Upper lobe of right lung (tissue), 1 donor: Measurements from ENCODE around the gene RBM5. TPM values are rescaled to one million over a fixed set of nuclear protein-coding genes. Genes with fewer than 3 reads are reported as not detected.

ENCODE experiments used
- ATAC-seq: fragments of 200-7000 bp; cut with Tn5 transposase; one replicate; pipeline ENCODE4 v1.9.1; 2020; ENCODE audit warnings: mild to moderate bottlenecking, moderate library complexity
- DNase-seq: peaks from one replicate; pipeline ENCODE4 v3.0.0-alpha.2; 2020
- H3K27ac ChIP-seq: fragments of 200-600 bp; one replicate; pipeline ENCODE4 v1.8.0; 2022
- H3K27me3 ChIP-seq: fragments of 200-600 bp; one replicate; pipeline ENCODE4 v1.8.0; 2022; ENCODE audit warnings: mild to moderate bottlenecking
- H3K36me3 ChIP-seq: fragments of 200-600 bp; one replicate; pipeline ENCODE4 v1.8.0; 2022
- H3K4me1 ChIP-seq: fragments of 200-600 bp; one replicate; pipeline ENCODE4 v1.8.0; 2022
- H3K4me3 ChIP-seq: fragments of 200-600 bp; one replicate; pipeline ENCODE4 v1.8.0; 2022; ENCODE audit warnings: mild to moderate bottlenecking
- H3K9me3 ChIP-seq: fragments of 200-600 bp; one replicate; pipeline ENCODE4 v1.8.0; 2022
- intact Hi-C: fragments of 100-400 bp; cut with DNase I; formaldehyde crosslinking; loops from one replicate; pipeline ENCODE4 v1.11.0; 2022
- total RNA-seq: library from RNA; stranded (reverse); fragmentation: NEBNext Ultra II Directional; extraction: Animal tissue kit (Norgen Biotek cat#: 25700); gene quantifications from one replicate; pipeline ENCODE4 v1.2.1, GENCODE V29; 2021
- TF ChIP-seq, protein P1 (sequence below): fragments of 200-600 bp; IDR thresholded peaks from one replicate; pipeline ENCODE4 v1.8.0; 2022; ENCODE audit warnings: antibody characterized with exemption
- donor health status: DM: no; HTN: yes; CAD: no; lungs with severe emphysema.

Gene RBM5
- total RNA-seq, 1 donor from 2014 or later: 161 TPM

- ATAC-seq (no peak), DNase-seq (no peak)
- TF ChIP-seq, protein P1, sequence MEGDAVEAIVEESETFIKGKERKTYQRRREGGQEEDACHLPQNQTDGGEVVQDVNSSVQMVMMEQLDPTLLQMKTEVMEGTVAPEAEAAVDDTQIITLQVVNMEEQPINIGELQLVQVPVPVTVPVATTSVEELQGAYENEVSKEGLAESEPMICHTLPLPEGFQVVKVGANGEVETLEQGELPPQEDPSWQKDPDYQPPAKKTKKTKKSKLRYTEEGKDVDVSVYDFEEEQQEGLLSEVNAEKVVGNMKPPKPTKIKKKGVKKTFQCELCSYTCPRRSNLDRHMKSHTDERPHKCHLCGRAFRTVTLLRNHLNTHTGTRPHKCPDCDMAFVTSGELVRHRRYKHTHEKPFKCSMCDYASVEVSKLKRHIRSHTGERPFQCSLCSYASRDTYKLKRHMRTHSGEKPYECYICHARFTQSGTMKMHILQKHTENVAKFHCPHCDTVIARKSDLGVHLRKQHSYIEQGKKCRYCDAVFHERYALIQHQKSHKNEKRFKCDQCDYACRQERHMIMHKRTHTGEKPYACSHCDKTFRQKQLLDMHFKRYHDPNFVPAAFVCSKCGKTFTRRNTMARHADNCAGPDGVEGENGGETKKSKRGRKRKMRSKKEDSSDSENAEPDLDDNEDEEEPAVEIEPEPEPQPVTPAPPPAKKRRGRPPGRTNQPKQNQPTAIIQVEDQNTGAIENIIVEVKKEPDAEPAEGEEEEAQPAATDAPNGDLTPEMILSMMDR: no peak
- intact Hi-C loops: no loop called here
- H3K27me3 ChIP-seq: no peaks in the 10 kb centered on the region
- H3K9me3 ChIP-seq: no peaks in the 10 kb centered on the region
- no peaks in the 10 kb centered on the region for H3K36me3 ChIP-seq
- no peak overlapping the region for H3K27ac ChIP-seq
- peaks cover 9% of the 10 kb centered on the region for H3K4me1 ChIP-seq
- no peak overlapping the region for H3K4me3 ChIP-seq
Measured at GRCh38 chr3:50140990-50141389, 52.3 kb downstream of the RBM5 start.

DNA sequence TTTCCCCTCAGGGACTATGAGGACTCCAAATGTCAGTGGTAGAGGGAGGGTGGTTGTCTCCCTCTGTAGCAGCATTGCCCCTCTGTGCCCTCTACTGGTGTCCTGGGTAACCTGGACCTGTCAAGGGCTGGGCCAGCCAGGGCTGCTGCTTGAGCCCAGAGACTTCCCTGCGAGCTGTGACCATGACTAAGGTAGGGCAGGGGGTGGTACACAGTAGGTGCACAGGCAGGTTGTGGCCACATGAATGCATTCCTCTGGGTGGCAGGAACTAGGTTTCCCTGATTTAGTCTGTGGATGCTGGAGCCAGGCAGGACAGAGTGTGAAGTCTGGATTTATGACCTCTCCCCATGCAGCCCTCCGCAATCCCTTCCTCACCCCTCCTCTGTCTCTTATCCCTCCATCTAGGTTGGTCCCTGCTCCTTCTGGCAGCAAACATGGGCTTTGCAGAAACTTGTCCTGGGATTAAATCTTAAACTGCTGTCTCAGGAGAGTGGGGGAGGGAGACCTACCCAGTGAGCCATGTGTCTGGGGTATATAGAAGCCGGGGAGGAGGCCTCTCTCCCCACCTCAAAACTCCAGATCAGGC is 57.7 kb downstream of the RBM5 start:
- DNase-seq: no peak
- TF ChIP-seq, protein P1: no peak
- ATAC-seq: no peak
- no peaks in the 10 kb centered on the region for H3K27me3 ChIP-seq
- H3K4me1 ChIP-seq: no peaks in the 10 kb centered on the region
- no peak overlapping the region for H3K4me3 ChIP-seq
- intact Hi-C loops: no loop called here
- no peak overlapping the region for H3K27ac ChIP-seq
- H3K9me3 ChIP-seq: no peaks in the 10 kb centered on the region
- H3K36me3 ChIP-seq: no peaks in the 10 kb centered on the region

GRCh38 chr3:50147016-50147415 is 58.3 kb downstream of the RBM5 start:
- Histone ChIP-seq H3K36me3 (no peaks in the 10 kb centered on the region), H3K4me1 (no peaks in the 10 kb centered on the region), H3K4me3 (no peak overlapping the region), H3K27me3 (no peaks in the 10 kb centered on the region), H3K27ac (no peak overlapping the region), H3K9me3 (no peaks in the 10 kb centered on the region)
- no peak for ATAC-seq
- intact Hi-C loops: no loop called here
- TF ChIP-seq, protein P1: no peak
- DNase-seq: no peak

- TF ChIP-seq, protein P1: no peak
Measured at GRCh38 chr3:50147447-50147846, 58.7 kb downstream of the RBM5 start.

GRCh38 chr3:50147861-50148260 is 59.1 kb downstream of the RBM5 start:
- intact Hi-C loops: no loop called here
- Histone ChIP-seq H3K4me3 (no peak overlapping the region), H3K36me3 (no peaks in the 10 kb centered on the region), H3K27ac (no peak overlapping the region), H3K27me3 (no peaks in the 10 kb centered on the region), H3K4me1 (no peaks in the 10 kb centered on the region), H3K9me3 (no peaks in the 10 kb centered on the region)
- ATAC-seq: no peak
- DNase-seq: no peak
- TF ChIP-seq, protein P1: no peak

More at GRCh38 chr3:50147447-50147846, 58.7 kb downstream of the RBM5 start:
- no peak overlapping the region for H3K27ac ChIP-seq
- DNase-seq (no peak), ATAC-seq (no peak)
- no peaks in the 10 kb centered on the region for H3K36me3 ChIP-seq
- intact Hi-C loops: no loop called here
- no peaks in the 10 kb centered on the region for H3K27me3 ChIP-seq
- no peaks in the 10 kb centered on the region for H3K9me3 ChIP-seq
- no peak overlapping the region for H3K4me3 ChIP-seq
- H3K4me1 ChIP-seq: no peaks in the 10 kb centered on the region

DNA sequence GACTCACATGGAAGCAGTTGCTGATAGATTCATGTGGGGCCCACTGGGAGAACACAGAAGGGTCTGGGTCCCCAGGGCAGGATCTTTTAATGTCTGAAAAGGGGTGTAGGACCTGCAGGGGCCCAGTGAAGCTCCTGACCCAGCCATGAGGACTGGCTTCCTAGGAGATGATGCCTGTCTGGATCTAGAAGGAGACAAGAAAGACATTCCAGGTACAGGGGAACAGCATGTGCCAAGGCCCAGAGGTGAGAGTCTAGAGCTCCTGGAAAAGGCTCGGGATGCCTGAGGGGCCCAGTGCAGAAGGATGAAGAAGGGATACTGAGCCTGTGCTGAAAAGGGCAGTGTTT is 61.7 kb downstream of the RBM5 start:
- Histone ChIP-seq H3K27ac (no peak overlapping the region), H3K4me1 (peaks cover 6% of the 10 kb centered on the region), H3K27me3 (no peaks in the 10 kb centered on the region), H3K36me3 (no peaks in the 10 kb centered on the region), H3K4me3 (no peak overlapping the region), H3K9me3 (no peaks in the 10 kb centered on the region)
- ATAC-seq: no peak
- no peak for DNase-seq
- intact Hi-C loops: no loop called here
- TF ChIP-seq, protein P1: no peak
